Right cardiac atrium (tissue), 5 donors: Measurements from ENCODE around the gene AMBP. TPM values are rescaled to one million over a fixed set of nuclear protein-coding genes. Genes with fewer than 3 reads are reported as not detected.
A peak's percentile ranks its signal among the peaks of the same experiment; 100 is the strongest.

ENCODE experiments used
- ATAC-seq, 2 donors: fragments of 200-7000 bp; cut with Tn5 transposase; one replicate each; pipeline versions ENCODE4 v1.8.0 to v1.9.1; 2020; ENCODE audit warnings: moderate library complexity in 2 of 2, mild to moderate bottlenecking in 1 of 2
- DNase-seq, 3 donors: peaks; one replicate each; pipeline ENCODE4 v3.0.0-alpha.2; 2020
- H3K27ac ChIP-seq: one replicate; pipeline ENCODE4 v1.5.1; 2013; ENCODE audit warnings: mild to moderate bottlenecking, low read length, control low read depth, moderate library complexity
- H3K27me3 ChIP-seq: one replicate; pipeline ENCODE4 v1.6.1; 2013; ENCODE audit not compliant: control insufficient read depth, insufficient read depth
- H3K4me1 ChIP-seq: one replicate; pipeline ENCODE4 v1.6.1; 2013; ENCODE audit warnings: low read length; ENCODE audit not compliant: control insufficient read depth, insufficient read depth
- H3K4me3 ChIP-seq: one replicate; pipeline ENCODE4 v1.5.1; 2013; ENCODE audit warnings: low read length, control low read depth
- H3K9me3 ChIP-seq: one replicate; pipeline ENCODE4 v1.6.1; 2013; ENCODE audit warnings: low read length; ENCODE audit not compliant: control insufficient read depth
- WGBS: extraction: QIAGEN DNeasy Blood & Tissue Kit; methylation state at CpG from one replicate; pipeline ENCODE4 v1.1.7; 2013; 5-methylcytosine and 5-hydroxymethylcytosine counted together
- intact Hi-C, 4 donors: fragments of 100-400 bp; cut with DNase I; formaldehyde crosslinking; loops; one replicate each; pipeline versions ENCODE4 v1.11.0 to v1.14.0; 2022 to 2023
- polyA plus RNA-seq: library from polyadenylated mRNA; stranded (reverse); fragments of 200-250 nt; gene quantifications from one replicate; pipeline ENCODE4 v1.2.3, GENCODE V29; 2013
- total RNA-seq, 4 donors: library from RNA; stranded (reverse); fragmentation: NEBNext Ultra II Directional; extraction: Animal tissue kit (Norgen Biotek cat#: 25700); gene quantifications; one replicate each; pipeline ENCODE4 v1.2.1, GENCODE V29; 2021
- donor health status: healthy with polysubstance abuse.
- donor health status: DM: no; HTN: yes; CAD: no.
- donor health status: DM: no; HTN: no; CAD: no.
- donor health status: DM: no; HTN: yes; CAD: no; lungs with severe emphysema.
- donor health status: DM: yes; HTN: yes; CAD: no.

Gene AMBP
- total and polyA plus RNA-seq, 5 donors, result 0.11 to 0.81 TPM; not detected in 3

DNA sequence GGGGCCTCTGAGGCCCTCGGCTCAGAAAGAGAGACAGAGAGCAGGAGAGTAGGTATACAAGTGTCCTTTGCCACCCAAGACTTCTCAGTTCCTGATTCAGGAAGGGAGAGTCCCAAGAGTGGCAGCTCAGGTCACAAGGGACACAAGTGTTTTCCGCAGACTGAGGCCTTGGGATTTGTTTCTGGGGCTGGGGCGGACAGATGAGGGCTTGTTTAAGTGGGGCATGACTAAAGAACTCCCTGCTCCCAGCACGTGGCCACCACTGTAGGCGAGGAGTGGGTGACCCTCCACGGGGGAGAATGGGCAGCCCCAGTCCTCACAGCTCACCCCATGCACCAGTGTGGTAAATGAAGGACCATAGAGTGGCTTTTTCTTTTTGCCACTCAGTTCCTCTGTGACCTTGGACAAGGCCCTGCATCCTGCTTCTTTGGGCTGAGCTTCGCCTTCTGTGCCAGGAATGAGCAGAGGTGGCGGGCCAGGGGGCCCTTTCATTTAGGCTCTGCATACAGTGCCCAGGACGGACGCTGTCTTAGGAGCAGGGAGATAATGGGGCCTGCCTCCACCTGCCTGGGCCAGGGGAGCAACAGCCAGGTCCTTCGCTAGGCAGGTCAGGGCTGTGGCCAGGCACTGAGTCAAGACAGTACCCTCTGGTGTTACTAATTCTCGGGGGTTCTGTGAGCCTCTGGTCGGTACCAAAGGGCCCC lies 50.8 kb downstream of the AMBP start:
- Histone ChIP-seq H3K27me3 (no peaks in the 10 kb centered on the region), H3K4me1 (no peaks in the 10 kb centered on the region), H3K27ac (no peak overlapping the region), H3K9me3 (no peaks in the 10 kb centered on the region), H3K4me3 (no peak overlapping the region)
- peak in 1 of 3 donors; percentile 36 for DNase-seq
- 90% methylated on average over 13 of the region's 13 CpGs for WGBS
- ATAC-seq, result no peak
- intact Hi-C loops, result no loop called here

DNA sequence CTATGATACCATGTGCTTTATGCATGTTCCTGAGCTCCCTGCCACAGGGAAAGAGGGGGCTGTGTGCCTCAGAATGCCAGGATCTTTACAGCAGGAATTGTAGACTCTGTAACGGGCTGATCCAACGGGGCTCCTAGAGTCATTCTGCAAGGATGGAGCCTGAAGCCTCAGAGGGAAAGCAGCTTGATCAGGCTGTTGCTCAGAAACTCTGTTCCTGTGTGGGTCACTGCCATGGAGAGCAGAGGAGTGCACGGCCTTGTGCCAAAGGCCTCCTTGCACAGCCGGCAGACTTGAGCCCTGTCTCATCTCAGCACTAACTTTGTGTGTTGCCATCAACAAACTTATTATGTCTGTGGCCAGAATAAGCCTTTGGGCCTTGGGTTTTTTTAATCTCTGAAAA lies 51.8 kb downstream of the AMBP start:
- Histone ChIP-seq H3K27me3 (no peaks in the 10 kb centered on the region), H3K4me3 (no peak overlapping the region), H3K9me3 (no peaks in the 10 kb centered on the region), H3K4me1 (no peaks in the 10 kb centered on the region), H3K27ac (no peak overlapping the region)
- WGBS, result 78% methylated on average over 4 of the region's 4 CpGs
- DNase-seq (no peak), ATAC-seq (no peak)
- intact Hi-C loops, result no loop called here

DNA sequence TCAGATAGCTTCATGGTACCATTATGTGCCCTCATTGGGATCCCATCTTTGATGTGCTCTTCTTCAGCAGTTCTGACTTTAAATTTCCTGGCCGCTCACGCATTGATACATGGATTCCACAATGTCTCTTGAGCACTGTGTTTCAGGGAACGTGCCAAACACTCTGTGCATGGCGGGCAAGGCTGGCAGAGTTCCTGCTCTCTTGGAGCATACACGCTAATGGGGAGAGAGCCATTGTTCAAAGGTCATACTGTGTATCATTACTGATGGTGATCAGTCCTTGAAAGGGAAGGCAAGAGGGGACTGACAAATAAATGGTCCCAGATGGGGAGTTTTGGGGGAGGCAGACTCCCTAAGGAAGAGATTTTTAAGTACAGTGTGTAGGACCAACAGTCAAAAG lies 52.3 kb downstream of the AMBP start:
- no peak for DNase-seq
- Histone ChIP-seq H3K27me3 (no peaks in the 10 kb centered on the region), H3K4me3 (no peak overlapping the region), H3K27ac (no peak overlapping the region), H3K9me3 (no peaks in the 10 kb centered on the region), H3K4me1 (no peaks in the 10 kb centered on the region)
- ATAC-seq, result no peak
- 96% methylated on average over 5 of the region's 5 CpGs for WGBS
- intact Hi-C loops, result no loop called here

DNA sequence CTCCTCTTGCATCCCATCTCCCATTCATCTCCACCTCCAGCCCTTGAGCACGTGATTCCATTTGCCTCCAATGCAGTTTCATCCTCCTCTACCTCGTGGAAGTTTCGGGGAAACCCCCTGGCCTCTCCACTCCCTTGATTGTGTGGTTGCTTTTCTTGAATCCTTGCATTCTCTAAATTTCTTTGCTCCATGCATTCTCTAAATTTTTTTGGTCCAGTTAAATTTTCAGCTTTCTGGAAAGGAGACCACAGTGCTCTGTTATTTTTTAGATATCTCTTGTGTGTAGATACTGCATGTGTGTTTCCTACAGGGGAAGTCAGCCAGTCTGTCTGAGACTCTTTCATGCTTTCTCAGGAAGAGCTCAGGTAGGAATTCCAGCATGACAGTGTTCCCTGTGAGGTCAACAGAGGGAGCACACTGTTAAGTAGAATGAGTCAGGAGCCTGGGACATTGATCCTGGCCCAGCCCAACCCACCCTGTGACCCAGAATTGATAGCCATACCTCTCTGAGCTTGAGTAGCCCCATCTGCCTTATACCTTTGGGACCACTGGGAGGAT lies 52.8 kb downstream of the AMBP start:
- Histone ChIP-seq H3K27me3 (no peaks in the 10 kb centered on the region), H3K27ac (no peak overlapping the region), H3K9me3 (no peaks in the 10 kb centered on the region), H3K4me1 (no peaks in the 10 kb centered on the region), H3K4me3 (no peak overlapping the region)
- 89% methylated on average over 3 of the region's 3 CpGs for WGBS
- DNase-seq (no peak), ATAC-seq (no peak)
- intact Hi-C loops, result no loop called here

DNA sequence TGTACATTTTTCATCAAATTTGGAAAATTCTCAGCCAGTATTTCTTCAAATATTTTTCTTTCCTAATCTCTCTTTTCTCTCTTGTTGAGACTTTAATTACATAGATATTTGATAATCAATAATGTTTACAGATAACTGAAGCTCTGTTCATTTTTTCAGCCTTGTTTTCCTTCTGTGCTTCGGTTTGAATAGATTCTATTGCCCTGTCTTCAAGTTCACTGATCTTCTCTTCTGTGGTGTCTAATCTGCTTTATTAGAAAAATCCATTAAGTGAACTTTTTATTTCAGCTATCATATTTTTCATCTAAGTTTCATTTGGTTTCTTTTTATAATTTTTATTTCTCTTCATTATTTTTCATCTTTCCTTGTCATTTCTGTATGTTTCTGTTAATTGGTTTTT lies 54.1 kb downstream of the AMBP start:
- Histone ChIP-seq H3K27me3 (no peaks in the 10 kb centered on the region), H3K4me3 (no peak overlapping the region), H3K4me1 (no peaks in the 10 kb centered on the region), H3K27ac (no peak overlapping the region), H3K9me3 (no peaks in the 10 kb centered on the region)
- intact Hi-C loops, result no loop called here
- ATAC-seq (no peak), DNase-seq (no peak)
- 95% methylated on average over 1 of the region's 1 CpG for WGBS

DNA sequence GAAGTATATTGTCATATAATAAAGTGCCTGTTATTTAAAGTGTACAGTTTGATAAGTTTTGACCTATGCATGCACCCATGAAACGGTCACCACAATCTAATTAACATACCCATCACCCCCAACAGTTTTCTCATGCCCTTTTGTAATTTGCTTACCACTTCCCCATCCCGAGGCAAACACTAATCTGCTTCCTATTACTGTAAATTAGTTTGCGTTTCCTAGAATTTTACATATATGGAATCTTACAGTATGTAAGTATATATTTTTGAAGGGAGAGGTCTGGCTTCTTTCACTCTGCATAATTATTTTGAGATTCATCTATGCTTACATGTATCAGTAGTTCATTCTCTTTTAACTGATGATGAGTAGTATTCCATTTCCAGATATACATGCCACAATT lies 56.5 kb downstream of the AMBP start:
- DNase-seq (no peak), ATAC-seq (no peak)
- WGBS, result 88% methylated on average over 3 of the region's 3 CpGs
- Histone ChIP-seq H3K9me3 (no peaks in the 10 kb centered on the region), H3K27me3 (no peaks in the 10 kb centered on the region), H3K27ac (no peak overlapping the region), H3K4me3 (no peak overlapping the region), H3K4me1 (no peaks in the 10 kb centered on the region)
- intact Hi-C loops, result no loop called here

DNA sequence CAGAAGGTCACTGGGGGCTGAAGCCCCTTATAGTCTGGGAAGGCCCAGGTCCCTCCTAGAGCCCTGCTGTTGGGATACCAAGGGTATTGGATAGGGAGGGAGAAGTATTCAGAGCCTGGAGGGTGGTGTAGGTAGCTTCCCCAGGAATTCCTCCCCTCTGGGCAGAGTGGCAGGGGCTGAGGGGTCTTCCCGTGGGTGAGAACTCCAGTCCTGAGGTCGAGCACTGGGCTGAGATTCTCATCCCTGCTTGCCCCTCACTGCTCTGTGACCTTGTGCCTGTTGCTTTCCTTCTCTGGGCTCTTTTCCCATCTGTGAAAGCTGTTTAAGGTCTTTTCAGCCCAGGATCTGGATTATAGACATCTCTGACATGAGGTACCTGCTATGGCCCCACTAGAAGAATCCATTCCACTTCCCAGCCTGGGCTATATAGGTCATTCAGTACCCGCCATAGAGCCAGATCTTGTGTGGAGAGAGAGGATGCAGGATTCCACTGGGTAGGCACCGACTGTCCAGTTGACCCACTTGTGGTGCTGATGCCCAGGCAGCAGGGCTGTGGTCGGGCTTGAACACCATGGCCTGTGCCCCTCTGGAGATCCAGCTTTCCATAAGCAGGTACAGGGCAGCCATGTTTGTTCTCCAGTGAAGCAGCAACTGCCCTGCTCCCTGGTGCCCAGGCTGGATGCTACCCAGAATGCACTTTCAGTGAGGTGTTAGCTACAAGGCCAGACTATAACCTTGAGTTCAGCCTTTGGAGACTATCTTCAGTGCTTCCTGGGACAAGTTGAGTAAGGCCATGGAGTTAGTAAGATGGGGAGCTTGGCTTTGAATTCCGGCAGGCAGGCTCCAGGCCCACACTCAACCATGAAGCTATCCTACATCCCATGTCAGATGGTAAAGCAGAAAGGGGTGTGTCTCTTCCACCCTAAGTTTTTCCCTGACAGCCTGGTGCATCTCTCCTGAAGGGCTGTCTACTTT lies 60.1 kb downstream of the AMBP start:
- no peaks in the 10 kb centered on the region for H3K9me3 ChIP-seq
- DNase-seq (no peak), ATAC-seq (no peak)
- intact Hi-C loops, result no loop called here
- no peaks in the 10 kb centered on the region for H3K27me3 ChIP-seq
- WGBS, result 88% methylated on average over 6 of the region's 6 CpGs
- H3K27ac ChIP-seq, result no peak overlapping the region
- no peak overlapping the region for H3K4me3 ChIP-seq
- no peaks in the 10 kb centered on the region for H3K4me1 ChIP-seq

DNA sequence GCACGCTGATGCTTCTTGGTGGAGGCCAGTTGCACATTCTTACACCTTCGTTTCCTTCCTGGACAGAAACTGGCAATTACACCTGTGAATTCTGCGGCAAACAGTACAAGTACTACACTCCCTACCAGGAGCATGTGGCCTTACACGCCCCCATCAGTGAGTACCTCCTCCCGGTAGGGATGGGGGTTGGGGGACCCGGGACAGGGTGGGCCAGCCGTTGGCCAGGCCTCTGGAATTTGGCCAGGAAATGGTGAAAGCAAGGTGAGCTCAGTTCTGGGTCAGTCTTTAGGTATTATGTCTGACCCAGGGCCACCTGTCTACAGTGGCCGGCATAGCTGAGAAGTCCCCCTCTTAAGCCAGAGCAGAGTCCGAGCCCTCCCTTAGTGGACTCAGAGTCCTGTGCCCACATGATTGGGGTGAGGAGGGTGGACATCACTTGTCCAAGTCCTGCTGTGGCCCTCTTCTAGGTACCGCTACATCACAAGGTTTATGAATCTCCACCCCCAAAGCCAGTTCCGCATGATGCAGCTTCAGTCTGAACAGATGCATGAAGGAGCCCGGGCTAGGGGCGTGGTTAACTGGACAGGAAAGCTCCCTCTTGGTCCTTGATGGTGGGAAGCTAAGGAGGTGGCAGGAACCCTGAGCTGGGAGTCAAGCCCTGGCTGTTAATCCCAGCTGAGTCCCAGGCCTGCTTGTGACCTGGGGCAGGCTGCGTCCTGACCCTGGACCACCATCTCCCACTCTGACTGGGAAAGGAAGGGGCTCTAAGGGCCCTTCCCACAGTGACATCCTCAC lies 61.3 kb downstream of the AMBP start:
- no peaks in the 10 kb centered on the region for H3K9me3 ChIP-seq
- no peak for DNase-seq
- WGBS, result 94% methylated on average over 14 of the region's 14 CpGs
- no peaks in the 10 kb centered on the region for H3K4me1 ChIP-seq
- ATAC-seq, result no peak
- no peak overlapping the region for H3K27ac ChIP-seq
- no peak overlapping the region for H3K4me3 ChIP-seq
- intact Hi-C loops, result no loop called here
- H3K27me3 ChIP-seq, result no peaks in the 10 kb centered on the region

DNA sequence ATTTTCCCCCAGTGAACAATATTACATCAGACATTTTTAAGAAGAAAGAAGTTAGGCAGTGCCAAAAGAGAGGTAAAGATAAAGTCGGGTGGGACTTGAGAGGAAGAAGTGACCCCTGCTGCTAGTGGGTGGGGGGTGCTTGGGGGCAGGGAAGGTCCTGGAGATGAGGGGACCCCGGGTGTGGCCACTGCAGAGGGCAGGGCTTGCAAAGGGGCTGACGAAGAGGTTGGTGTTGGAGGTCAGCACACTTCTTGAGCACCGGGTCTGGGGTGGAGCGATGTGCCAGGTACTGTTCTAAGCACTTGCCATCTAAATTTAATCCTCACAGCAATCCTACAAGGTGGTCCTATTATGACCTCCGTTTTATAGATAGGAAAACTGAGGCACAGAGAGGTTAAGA lies 62.0 kb downstream of the AMBP start:
- ATAC-seq (no peak), DNase-seq (no peak)
- intact Hi-C loops, result no loop called here
- 92% methylated on average over 6 of the region's 6 CpGs for WGBS
- no peaks in the 10 kb centered on the region for H3K9me3 ChIP-seq
- no peak overlapping the region for H3K4me3 ChIP-seq
- H3K27ac ChIP-seq, result no peak overlapping the region
- H3K4me1 ChIP-seq, result no peaks in the 10 kb centered on the region
- H3K27me3 ChIP-seq, result no peaks in the 10 kb centered on the region

DNA sequence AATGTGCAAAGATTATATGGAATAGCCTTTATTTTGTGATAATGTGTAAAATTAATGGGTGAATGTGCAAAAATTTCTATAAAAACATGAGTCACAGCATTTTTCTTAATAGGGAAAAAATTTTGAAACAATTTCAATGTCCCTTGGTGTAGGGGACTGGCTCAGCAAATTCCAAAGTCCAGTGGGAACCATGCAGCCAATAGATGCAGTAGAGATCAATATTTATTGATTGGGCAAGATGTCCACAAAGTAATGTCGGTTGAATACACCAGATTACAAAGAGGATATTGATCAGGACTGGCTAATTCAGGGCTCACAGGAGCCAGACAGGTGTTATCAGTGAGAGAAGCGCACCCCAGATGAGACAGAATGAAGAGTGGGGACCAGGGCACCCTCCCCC lies 62.5 kb downstream of the AMBP start:
- no peak for DNase-seq
- Histone ChIP-seq H3K4me3 (no peak overlapping the region), H3K27ac (no peak overlapping the region), H3K9me3 (no peaks in the 10 kb centered on the region), H3K4me1 (no peaks in the 10 kb centered on the region), H3K27me3 (no peaks in the 10 kb centered on the region)
- WGBS, result 99% methylated on average over 2 of the region's 2 CpGs
- intact Hi-C loops, result no loop called here
- ATAC-seq, result no peak

DNA sequence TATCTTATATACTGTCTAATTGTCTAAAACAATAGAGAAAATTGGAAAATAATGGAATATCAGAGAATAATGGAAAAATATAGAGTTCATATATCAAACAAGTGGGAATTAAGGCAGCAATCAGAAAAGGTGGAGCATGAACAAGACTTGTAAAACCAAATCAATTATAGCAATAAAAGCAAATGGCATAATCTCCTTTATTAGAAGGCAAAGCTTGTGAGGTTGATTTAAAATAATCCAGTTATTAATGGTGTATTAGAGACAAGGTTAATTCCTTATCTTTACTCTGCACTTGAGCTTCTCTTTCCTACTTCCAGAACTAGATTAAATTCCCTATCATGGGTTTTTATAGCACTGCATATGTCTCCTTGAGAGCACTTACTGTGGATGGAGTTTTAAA lies 64.1 kb downstream of the AMBP start:
- no peaks in the 10 kb centered on the region for H3K9me3 ChIP-seq
- intact Hi-C loops, result no loop called here
- no peaks in the 10 kb centered on the region for H3K27me3 ChIP-seq
- ATAC-seq, result no peak
- DNase-seq, result no peak
- no peaks in the 10 kb centered on the region for H3K4me1 ChIP-seq
- H3K4me3 ChIP-seq, result no peak overlapping the region
- H3K27ac ChIP-seq, result no peak overlapping the region
